Glomerular visceral epithelial cell (primary cell): ENCODE data around the gene VKORC1.
"Not testable (repeated sequence)": the region's sequence is repeated elsewhere in the genome, so short reads cannot be mapped to it uniquely, and the experiment has no call there.

ENCODE experiments used
- DNase-seq: peaks from one replicate; pipeline ENCODE4 v3.0.0-alpha.2; 2016; ENCODE audit errors: extremely low spot score

VKORC1 gene

GRCh38 chr16:31107465-31107867 is 12.9 kb upstream of the VKORC1 start:
- no peak for DNase-seq

- no peak for DNase-seq
These were observed 12.2 kb upstream of the VKORC1 start for GRCh38 chr16:31106509-31107464.

- peak; percentile 64 for DNase-seq
These were observed 11.1 kb upstream of the VKORC1 start for GRCh38 chr16:31105677-31106213.

GRCh38 chr16:31100876-31101641 is 6.5 kb upstream of the VKORC1 start:
- not testable (repeated sequence) for DNase-seq

- no peak for DNase-seq
These were observed 5.5 kb upstream of the VKORC1 start for GRCh38 chr16:31099860-31100638.

- no peak for DNase-seq
These were observed 541 bp downstream of the VKORC1 start for GRCh38 chr16:31094088-31094423.

- DNase-seq = peak; percentile 69
These were observed 1.4 kb downstream of the VKORC1 start for GRCh38 chr16:31093132-31093703.

GRCh38 chr16:31092330-31092729 is 2.3 kb downstream of the VKORC1 start:
- no peak for DNase-seq

- DNase-seq = peak; percentile 40
These were observed 4.1 kb downstream of the VKORC1 start for GRCh38 chr16:31090540-31090939.

- no peak for DNase-seq
These were observed 5.4 kb downstream of the VKORC1 start for GRCh38 chr16:31089199-31089598.

GRCh38 chr16:31088459-31089183 is 6.0 kb downstream of the VKORC1 start, which contains the start of gene PRSS53:
TSS of gene PRSS53 (minus strand) at chr16:31088943. CDS start at chr16:31088809, 134 bp downstream.
- DNase-seq = no peak

- DNase-seq = no peak
These were observed 6.6 kb downstream of the VKORC1 start for GRCh38 chr16:31087971-31088370.

GRCh38 chr16:31087481-31087880 is 7.1 kb downstream of the VKORC1 start:
- DNase-seq = no peak

GRCh38 chr16:31086629-31086906 is 8.0 kb downstream of the VKORC1 start:
- no peak for DNase-seq

GRCh38 chr16:31085873-31086628 is 8.5 kb downstream of the VKORC1 start:
- no peak for DNase-seq

GRCh38 chr16:31085411-31085810 is 9.2 kb downstream of the VKORC1 start:
- no peak for DNase-seq

- DNase-seq = no peak
These were observed 9.9 kb downstream of the VKORC1 start for GRCh38 chr16:31084584-31085302.

- no peak for DNase-seq
These were observed 10.6 kb downstream of the VKORC1 start for GRCh38 chr16:31083981-31084380.

- no peak for DNase-seq
These were observed 11.0 kb downstream of the VKORC1 start for GRCh38 chr16:31083556-31083955.
